ENCODE measurements around the gene VIPAS39. TPM values are rescaled to one million over a fixed set of nuclear protein-coding genes. Genes with fewer than 3 reads are reported as not detected.

The VIPAS39 gene
- total RNA-seq, 1 donor from 2014 or later = 17.8 TPM

GRCh38 chr14:77485256-77485655, 27.9 kb upstream of the VIPAS39 start:
- TF ChIP-seq CTCF (conservative IDR thresholded peaks at IDR 0.05; ENCODE audit: low read depth, low read length) = no peak
- no peak overlapping the region for H3K4me3 ChIP-seq (ENCODE audit: low read depth, low read length)
- no peak for DNase-seq (ENCODE audit: low read depth)

GRCh38 chr14:77482422-77482821, 25.0 kb upstream of the VIPAS39 start:
- no peak overlapping the region for H3K4me3 ChIP-seq (ENCODE audit: low read depth, low read length)
- no peak for DNase-seq (ENCODE audit: low read depth)
- no peak for TF ChIP-seq CTCF (conservative IDR thresholded peaks at IDR 0.05; ENCODE audit: low read depth, low read length)

- H3K4me3 ChIP-seq (ENCODE audit: low read depth, low read length) = no peak overlapping the region
- no peak for DNase-seq (ENCODE audit: low read depth)
- no peak for TF ChIP-seq CTCF (conservative IDR thresholded peaks at IDR 0.05; ENCODE audit: low read depth, low read length)
These were observed 21.4 kb upstream of the VIPAS39 start for GRCh38 chr14:77478796-77479195.

GRCh38 chr14:77478029-77478428, 20.6 kb upstream of the VIPAS39 start:
- H3K4me3 ChIP-seq (ENCODE audit: low read depth, low read length) = no peak overlapping the region
- no peak for TF ChIP-seq CTCF (conservative IDR thresholded peaks at IDR 0.05; ENCODE audit: low read depth, low read length)
- DNase-seq (ENCODE audit: low read depth) = no peak

GRCh38 chr14:77475432-77476115, 18.2 kb upstream of the VIPAS39 start:
- TF ChIP-seq CTCF (conservative IDR thresholded peaks at IDR 0.05; ENCODE audit: low read depth, low read length) = no peak
- DNase-seq (ENCODE audit: low read depth) = no peak
- no peak overlapping the region for H3K4me3 ChIP-seq (ENCODE audit: low read depth, low read length)

- no peak overlapping the region for H3K4me3 ChIP-seq (ENCODE audit: low read depth, low read length)
- no peak for TF ChIP-seq CTCF (conservative IDR thresholded peaks at IDR 0.05; ENCODE audit: low read depth, low read length)
- no peak for DNase-seq (ENCODE audit: low read depth)
These were observed 17.2 kb upstream of the VIPAS39 start for GRCh38 chr14:77474479-77475177.

GRCh38 chr14:77473921-77474320, 16.5 kb upstream of the VIPAS39 start:
- H3K4me3 ChIP-seq (ENCODE audit: low read depth, low read length) = no peak overlapping the region
- no peak for DNase-seq (ENCODE audit: low read depth)
- no peak for TF ChIP-seq CTCF (conservative IDR thresholded peaks at IDR 0.05; ENCODE audit: low read depth, low read length)

Measured in epithelial cell of proximal tubule (primary cell).